ENCODE measurements around the gene NABP2. TPM values are rescaled to one million over a fixed set of nuclear protein-coding genes. Genes with fewer than 3 reads are reported as not detected.

NABP2 gene
- total and polyA plus RNA-seq, 9 donors = 19.8 to 43.7 (median 28.9) TPM

- Histone ChIP-seq H3K9me3 (no peaks in the 10 kb centered on the region), H3K27ac (no peak overlapping the region), H3K4me1 (ENCODE audit: insufficient read depth) (peaks cover 5% of the 10 kb centered on the region), H3K27me3 (no peaks in the 10 kb centered on the region), H3K36me3 (no peaks in the 10 kb centered on the region), H3K4me3 (no peak overlapping the region)
- 80 to 86% (median 84%) methylated on average over 9 of the region's 9 CpGs for WGBS, 3 donors
- no peak for DNase-seq
- intact Hi-C loops (cut with DNase I) = loop anchor here (2.0 to 10.0 kb wide), 3 partner anchors 59 to 95 kb away; partner anchors contain the start of genes ESYT1 (in 2 of the 4) and MYL6 (in 1 of the 4)
- TF ChIP-seq EP300 (IDR thresholded peaks at IDR 0.05) = no peak
- TF ChIP-seq, protein P1, sequence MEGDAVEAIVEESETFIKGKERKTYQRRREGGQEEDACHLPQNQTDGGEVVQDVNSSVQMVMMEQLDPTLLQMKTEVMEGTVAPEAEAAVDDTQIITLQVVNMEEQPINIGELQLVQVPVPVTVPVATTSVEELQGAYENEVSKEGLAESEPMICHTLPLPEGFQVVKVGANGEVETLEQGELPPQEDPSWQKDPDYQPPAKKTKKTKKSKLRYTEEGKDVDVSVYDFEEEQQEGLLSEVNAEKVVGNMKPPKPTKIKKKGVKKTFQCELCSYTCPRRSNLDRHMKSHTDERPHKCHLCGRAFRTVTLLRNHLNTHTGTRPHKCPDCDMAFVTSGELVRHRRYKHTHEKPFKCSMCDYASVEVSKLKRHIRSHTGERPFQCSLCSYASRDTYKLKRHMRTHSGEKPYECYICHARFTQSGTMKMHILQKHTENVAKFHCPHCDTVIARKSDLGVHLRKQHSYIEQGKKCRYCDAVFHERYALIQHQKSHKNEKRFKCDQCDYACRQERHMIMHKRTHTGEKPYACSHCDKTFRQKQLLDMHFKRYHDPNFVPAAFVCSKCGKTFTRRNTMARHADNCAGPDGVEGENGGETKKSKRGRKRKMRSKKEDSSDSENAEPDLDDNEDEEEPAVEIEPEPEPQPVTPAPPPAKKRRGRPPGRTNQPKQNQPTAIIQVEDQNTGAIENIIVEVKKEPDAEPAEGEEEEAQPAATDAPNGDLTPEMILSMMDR (IDR thresholded peaks at IDR 0.05) = no peak
Measured at GRCh38 chr12:56219840-56220239, 4.3 kb upstream of the NABP2 start.

GRCh38 chr12:56220611-56221231, 3.4 kb upstream of the NABP2 start:
- Histone ChIP-seq H3K27ac (peak overlapping the region; percentile 92 to 95), H3K27me3 (no peaks in the 10 kb centered on the region), H3K36me3 (no peaks in the 10 kb centered on the region), H3K4me3 (peak overlapping the region; percentile 76), H3K9me3 (no peaks in the 10 kb centered on the region), H3K4me1 (ENCODE audit: insufficient read depth) (peaks cover 5% of the 10 kb centered on the region)
- intact Hi-C loops (cut with DNase I) = loop anchor here (2.0 to 10.0 kb wide), 3 partner anchors 60 to 96 kb away; partner anchors contain the start of genes ESYT1 (in 2 of the 4) and MYL6 (in 1 of the 4)
- WGBS, 3 donors = 8 to 18% (median 8%) methylated on average over 10 of the region's 10 CpGs
- no peak for DNase-seq
- TF ChIP-seq, protein P1 (IDR thresholded peaks at IDR 0.05) = no peak
- no peak for TF ChIP-seq EP300 (IDR thresholded peaks at IDR 0.05)
- no peak for TF ChIP-seq POLR2A (IDR thresholded peaks at IDR 0.05)

GRCh38 chr12:56221232-56221756, 2.8 kb upstream of the NABP2 start:
- H3K4me3 ChIP-seq = peak overlapping the region; percentile 76
- H3K9me3 ChIP-seq = no peaks in the 10 kb centered on the region
- DNase-seq = peak; percentile 70 to 84 (median 74)
- TF ChIP-seq POLR2A (IDR thresholded peaks at IDR 0.05) (no peak), EP300 (IDR thresholded peaks at IDR 0.05) (no peak)
- TF ChIP-seq, protein P1 (IDR thresholded peaks at IDR 0.05) = no peak
- intact Hi-C loops (cut with DNase I) = loop anchor here (2.0 to 10.0 kb wide), 3 partner anchors 60 to 96 kb away; partner anchors contain the start of genes ESYT1 (in 2 of the 4) and MYL6 (in 1 of the 4)
- peaks cover 5% of the 10 kb centered on the region for H3K4me1 ChIP-seq (ENCODE audit: insufficient read depth)
- no peaks in the 10 kb centered on the region for H3K36me3 ChIP-seq
- H3K27ac ChIP-seq = peak overlapping the region; percentile 92 to 95
- H3K27me3 ChIP-seq = no peaks in the 10 kb centered on the region
- 0 to 1% (median 0%) methylated on average over 21 of the region's 21 CpGs for WGBS, 3 donors

GRCh38 chr12:56221757-56222530, 2.2 kb upstream of the NABP2 start, which contains the start of gene RNF41:
TSS of gene RNF41 (minus strand) at chr12:56221922. CDS start at chr12:56214047, 7,875 bp downstream.
- DNase-seq = peak; percentile 97 to 99 (median 98)
- intact Hi-C loops (cut with DNase I) = loop anchor here (2.0 to 10.0 kb wide), 3 partner anchors 61 to 97 kb away; partner anchors contain the start of genes ESYT1 (in 2 of the 4) and MYL6 (in 1 of the 4)
- peak within 1 kb of the TSS; percentile 76 for H3K4me3 ChIP-seq
- no peaks in the 10 kb centered on the region for H3K36me3 ChIP-seq
- TF ChIP-seq EP300 (IDR thresholded peaks at IDR 0.05) = peak; percentile 17
- TF ChIP-seq, protein P1 (IDR thresholded peaks at IDR 0.05) = peak in 1 of 3 donors; percentile 28
- peak; percentile 100 for TF ChIP-seq POLR2A (IDR thresholded peaks at IDR 0.05)
- H3K4me1 ChIP-seq (ENCODE audit: insufficient read depth) = peaks cover 5% of the 10 kb centered on the region
- WGBS, 3 donors = 1 to 2% (median 1%) methylated on average over 41 to 42 of the region's 42 CpGs
- no peaks in the 10 kb centered on the region for H3K9me3 ChIP-seq
- H3K27me3 ChIP-seq = no peaks in the 10 kb centered on the region
- H3K27ac ChIP-seq = peak within 1 kb of the TSS; percentile 92 to 95

All from ovary (tissue), 9 donors.